Measurements from ENCODE around the gene CYB5R2. TPM values are rescaled to one million over a fixed set of nuclear protein-coding genes. Genes with fewer than 3 reads are reported as not detected.

The CYB5R2 gene
- total and polyA plus RNA-seq, 2 donors (not counting 1 experiment from before 2014, with no cell fraction given): 16.2 to 22.5 TPM

- Histone ChIP-seq H3K4me1 (ENCODE audit: control insufficient read depth, extremely low read depth, insufficient read depth, low read length) (peaks cover 4% of the 10 kb centered on the region), H3K4me2 (ENCODE audit: extremely low read depth, insufficient read depth, low read length) (no peak overlapping the region), H3K36me3 (ENCODE audit: control insufficient read depth, insufficient read depth, low read length) (no peaks in the 10 kb centered on the region), H3K27me3 (ENCODE audit: control insufficient read depth, insufficient read depth, low read length) (no peaks in the 10 kb centered on the region), H3K9ac (ENCODE audit: insufficient read depth, low read length) (no peak overlapping the region), H4K20me1 (ENCODE audit: control insufficient read depth, extremely low read depth, insufficient read depth, low read length) (no peaks in the 10 kb centered on the region), H3K4me3 (replicated peaks in 1 of 4; ENCODE audit: control extremely low read depth in 1 of 4, insufficient read depth in 1 of 4, low read depth in 3 of 4, low read length in 4 of 4) (no peak overlapping the region), H3K9me3 (ENCODE audit: control insufficient read depth, insufficient read depth, low read depth, low read length) (no peaks in the 10 kb centered on the region), H3K79me2 (ENCODE audit: control insufficient read depth, insufficient read depth, low read length) (no peaks in the 10 kb centered on the region), H3K27ac (ENCODE audit: insufficient read depth, low read length) (no peak overlapping the region), H2AFZ (ENCODE audit: low read length) (no peak overlapping the region)
- DNase-seq (ENCODE audit: low read depth in 2 of 2): no peak
- TF ChIP-seq EZH2 (IDR thresholded peaks at IDR 0.05; ENCODE audit: low read length, missing control alignments): no peak
- TF ChIP-seq, protein P1, sequence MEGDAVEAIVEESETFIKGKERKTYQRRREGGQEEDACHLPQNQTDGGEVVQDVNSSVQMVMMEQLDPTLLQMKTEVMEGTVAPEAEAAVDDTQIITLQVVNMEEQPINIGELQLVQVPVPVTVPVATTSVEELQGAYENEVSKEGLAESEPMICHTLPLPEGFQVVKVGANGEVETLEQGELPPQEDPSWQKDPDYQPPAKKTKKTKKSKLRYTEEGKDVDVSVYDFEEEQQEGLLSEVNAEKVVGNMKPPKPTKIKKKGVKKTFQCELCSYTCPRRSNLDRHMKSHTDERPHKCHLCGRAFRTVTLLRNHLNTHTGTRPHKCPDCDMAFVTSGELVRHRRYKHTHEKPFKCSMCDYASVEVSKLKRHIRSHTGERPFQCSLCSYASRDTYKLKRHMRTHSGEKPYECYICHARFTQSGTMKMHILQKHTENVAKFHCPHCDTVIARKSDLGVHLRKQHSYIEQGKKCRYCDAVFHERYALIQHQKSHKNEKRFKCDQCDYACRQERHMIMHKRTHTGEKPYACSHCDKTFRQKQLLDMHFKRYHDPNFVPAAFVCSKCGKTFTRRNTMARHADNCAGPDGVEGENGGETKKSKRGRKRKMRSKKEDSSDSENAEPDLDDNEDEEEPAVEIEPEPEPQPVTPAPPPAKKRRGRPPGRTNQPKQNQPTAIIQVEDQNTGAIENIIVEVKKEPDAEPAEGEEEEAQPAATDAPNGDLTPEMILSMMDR (conservative IDR thresholded peaks at IDR 0.05 in 1 of 2, IDR thresholded peaks at IDR 0.05 in 1 of 2; ENCODE audit: low read depth in 1 of 2, low read length in 2 of 2): no peak
These were observed 34.3 kb downstream of the CYB5R2 start for GRCh38 chr11:7638710-7639642.

DNA sequence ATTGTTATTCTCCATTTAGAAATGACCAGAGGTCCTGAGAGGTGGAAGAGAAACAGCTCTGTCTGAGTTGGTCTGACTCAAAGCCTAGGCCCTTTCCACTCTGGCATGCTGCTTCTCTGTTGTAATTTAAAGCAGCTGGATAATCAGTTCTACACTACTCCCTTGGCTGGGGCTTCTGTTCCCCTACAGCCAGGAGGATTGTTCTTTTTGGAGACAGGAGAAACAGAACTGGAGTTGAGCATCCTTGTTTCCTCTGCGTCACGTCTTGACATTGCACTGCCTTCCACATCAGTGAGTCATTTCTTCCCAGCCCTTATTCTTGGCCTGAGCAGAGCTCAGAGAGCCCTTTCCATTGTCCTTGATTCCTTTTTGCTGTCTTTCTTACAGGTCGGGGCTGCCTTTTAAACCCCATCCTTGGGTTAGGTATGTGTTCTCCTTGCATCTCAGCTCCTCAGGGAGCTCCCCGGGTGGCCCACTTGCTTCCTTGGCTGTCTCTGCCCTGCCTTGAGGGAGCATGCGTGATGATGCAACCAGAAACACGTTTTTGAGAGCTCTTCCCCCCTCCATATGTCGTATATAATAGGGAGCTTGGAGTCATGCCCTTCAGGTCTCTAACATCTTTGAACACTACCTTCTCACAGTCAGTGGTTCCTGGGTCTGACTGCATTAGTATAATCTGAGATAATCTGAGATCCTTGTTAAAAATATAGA lies 35.7 kb downstream of the CYB5R2 start:
- Histone ChIP-seq H3K9me3 (ENCODE audit: control insufficient read depth, insufficient read depth, low read depth, low read length) (no peaks in the 10 kb centered on the region), H3K4me1 (ENCODE audit: control insufficient read depth, extremely low read depth, insufficient read depth, low read length) (peaks cover 4% of the 10 kb centered on the region), H3K4me2 (ENCODE audit: extremely low read depth, insufficient read depth, low read length) (no peak overlapping the region), H3K27me3 (ENCODE audit: control insufficient read depth, insufficient read depth, low read length) (no peaks in the 10 kb centered on the region), H3K27ac (ENCODE audit: insufficient read depth, low read length) (peak overlapping the region; percentile 71), H3K9ac (ENCODE audit: insufficient read depth, low read length) (no peak overlapping the region), H3K4me3 (replicated peaks in 1 of 4; ENCODE audit: control extremely low read depth in 1 of 4, insufficient read depth in 1 of 4, low read depth in 3 of 4, low read length in 4 of 4) (no peak overlapping the region), H3K36me3 (ENCODE audit: control insufficient read depth, insufficient read depth, low read length) (no peaks in the 10 kb centered on the region), H4K20me1 (ENCODE audit: control insufficient read depth, extremely low read depth, insufficient read depth, low read length) (no peaks in the 10 kb centered on the region), H2AFZ (ENCODE audit: low read length) (peak overlapping the region; percentile 9), H3K79me2 (ENCODE audit: control insufficient read depth, insufficient read depth, low read length) (no peaks in the 10 kb centered on the region)
- peak; percentile 34 to 47 for DNase-seq (ENCODE audit: low read depth in 2 of 2)
- TF ChIP-seq EZH2 (IDR thresholded peaks at IDR 0.05; ENCODE audit: low read length, missing control alignments): no peak
- TF ChIP-seq, protein P1 (conservative IDR thresholded peaks at IDR 0.05 in 1 of 2, IDR thresholded peaks at IDR 0.05 in 1 of 2; ENCODE audit: low read depth in 1 of 2, low read length in 2 of 2): no peak

DNA sequence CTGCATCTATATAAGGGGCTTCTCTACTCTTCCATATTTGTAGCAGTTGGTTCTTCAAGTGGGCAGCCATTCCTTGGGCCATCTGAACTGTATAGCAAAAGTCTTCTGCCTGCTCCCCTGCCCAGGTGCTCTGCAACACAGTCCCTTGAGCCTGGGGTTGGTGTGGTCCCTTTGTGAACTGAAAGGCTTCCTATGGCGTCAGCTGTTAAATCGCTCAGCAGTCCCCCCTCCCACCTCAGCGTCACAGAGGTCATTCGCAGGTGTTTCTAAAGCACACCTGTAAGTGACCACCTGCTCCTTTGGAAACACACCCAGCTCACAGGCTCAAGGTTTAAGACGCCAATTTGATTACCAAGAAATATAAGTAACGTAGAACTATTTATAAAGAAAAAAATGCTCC lies 37.0 kb downstream of the CYB5R2 start:
- no peak overlapping the region for H3K27ac ChIP-seq (ENCODE audit: insufficient read depth, low read length)
- DNase-seq (ENCODE audit: low read depth in 2 of 2): no peak

More for the DNA sequence above, 37.0 kb downstream of the CYB5R2 start:
- H2AFZ ChIP-seq (ENCODE audit: low read length): no peak overlapping the region
- no peaks in the 10 kb centered on the region for H4K20me1 ChIP-seq (ENCODE audit: control insufficient read depth, extremely low read depth, insufficient read depth, low read length)
- H3K4me2 ChIP-seq (ENCODE audit: extremely low read depth, insufficient read depth, low read length): no peak overlapping the region
- H3K4me1 ChIP-seq (ENCODE audit: control insufficient read depth, extremely low read depth, insufficient read depth, low read length): peaks cover 4% of the 10 kb centered on the region
- H3K36me3 ChIP-seq (ENCODE audit: control insufficient read depth, insufficient read depth, low read length): no peaks in the 10 kb centered on the region
- H3K79me2 ChIP-seq (ENCODE audit: control insufficient read depth, insufficient read depth, low read length): no peaks in the 10 kb centered on the region
- H3K9me3 ChIP-seq (ENCODE audit: control insufficient read depth, insufficient read depth, low read depth, low read length): no peaks in the 10 kb centered on the region
- TF ChIP-seq, protein P1 (conservative IDR thresholded peaks at IDR 0.05 in 1 of 2, IDR thresholded peaks at IDR 0.05 in 1 of 2; ENCODE audit: low read depth in 1 of 2, low read length in 2 of 2): no peak
- TF ChIP-seq EZH2 (IDR thresholded peaks at IDR 0.05; ENCODE audit: low read length, missing control alignments): no peak
- H3K9ac ChIP-seq (ENCODE audit: insufficient read depth, low read length): no peak overlapping the region
- no peaks in the 10 kb centered on the region for H3K27me3 ChIP-seq (ENCODE audit: control insufficient read depth, insufficient read depth, low read length)
- no peak overlapping the region for H3K4me3 ChIP-seq (replicated peaks in 1 of 4; ENCODE audit: control extremely low read depth in 1 of 4, insufficient read depth in 1 of 4, low read depth in 3 of 4, low read length in 4 of 4)

Measured in fibroblast of lung (primary cell).